Measurements from ENCODE around the gene PRLH.

Gene PRLH

GRCh38 chr2:237616373-237616733 lies 50.0 kb downstream of the PRLH start:
- Histone ChIP-seq H3K9me2 (replicated peaks; ENCODE audit: low read depth, low read length) (no peaks in the 10 kb centered on the region), H3K4me2 (ENCODE audit: low read depth, low read length, poor library complexity, severe bottlenecking) (peak overlapping the region; percentile 72), H3F3A (ENCODE audit: low read depth) (no peaks in the 10 kb centered on the region; the same call in 1 of the 2 replicates), H3K4me1 (ENCODE audit: insufficient read depth, low read length, poor library complexity, severe bottlenecking) (peaks cover 48% of the 10 kb centered on the region), H3K79me2 (ENCODE audit: insufficient read depth, low read length) (no peaks in the 10 kb centered on the region), H2AFZ (ENCODE audit: low read length) (no peak overlapping the region), H3K9ac (ENCODE audit: low read depth, low read length, poor library complexity, severe bottlenecking) (no peak overlapping the region), H3K27me3 (ENCODE audit: insufficient read depth, low read length, poor library complexity, severe bottlenecking) (no peaks in the 10 kb centered on the region), H3K4me3 (ENCODE audit: low read length, poor library complexity, severe bottlenecking) (peak overlapping the region; percentile 41), H3K9me3 (ENCODE audit: insufficient read depth, low read depth, low read length) (no peaks in the 10 kb centered on the region), H4K20me1 (ENCODE audit: insufficient read depth, low read length, poor library complexity, severe bottlenecking) (no peaks in the 10 kb centered on the region), H3K36me3 (ENCODE audit: insufficient read depth, low read length) (no peaks in the 10 kb centered on the region)
- TF ChIP-seq EZH2phosphoT487 (IDR thresholded peaks at IDR 0.05; ENCODE audit: borderline replicate concordance) (no peak), CTCF (conservative IDR thresholded peaks at IDR 0.05; ENCODE audit: low read length) (no peak)
